Anterior cingulate cortex (tissue), 58 donors: ENCODE results near the gene AGMO.

Experiments used
- DNase-seq, 58 donors: peaks; one replicate each; lab custom pipeline; 2025; lab: John Stamatoyannopoulos, UW

Gene AGMO

GRCh38 chr7:15166620-15167019 lies 395.2 kb downstream of the AGMO start:
- no peak for DNase-seq

GRCh38 chr7:15159261-15159660 lies 402.6 kb downstream of the AGMO start:
- no peak for DNase-seq

GRCh38 chr7:15158141-15158810 lies 403.5 kb downstream of the AGMO start:
- no peak for DNase-seq
